Activated effector memory CD4-positive, alpha-beta T cell treated with Interleukin-2 at 50 U/mL for 16 hours (primary cell): ENCODE data around the gene MC1R.
"Not testable (repeated sequence)": the region's sequence is repeated elsewhere in the genome, so short reads cannot be mapped to it uniquely, and the experiment has no call there.

Source experiments
- DNase-seq: peaks from one replicate; pipeline ENCODE4 v3.0.0-alpha.2; 2020

MC1R gene

GRCh38 chr16:89964201-89964600 lies 45.5 kb downstream of the MC1R start:
- no peak for DNase-seq

DNA sequence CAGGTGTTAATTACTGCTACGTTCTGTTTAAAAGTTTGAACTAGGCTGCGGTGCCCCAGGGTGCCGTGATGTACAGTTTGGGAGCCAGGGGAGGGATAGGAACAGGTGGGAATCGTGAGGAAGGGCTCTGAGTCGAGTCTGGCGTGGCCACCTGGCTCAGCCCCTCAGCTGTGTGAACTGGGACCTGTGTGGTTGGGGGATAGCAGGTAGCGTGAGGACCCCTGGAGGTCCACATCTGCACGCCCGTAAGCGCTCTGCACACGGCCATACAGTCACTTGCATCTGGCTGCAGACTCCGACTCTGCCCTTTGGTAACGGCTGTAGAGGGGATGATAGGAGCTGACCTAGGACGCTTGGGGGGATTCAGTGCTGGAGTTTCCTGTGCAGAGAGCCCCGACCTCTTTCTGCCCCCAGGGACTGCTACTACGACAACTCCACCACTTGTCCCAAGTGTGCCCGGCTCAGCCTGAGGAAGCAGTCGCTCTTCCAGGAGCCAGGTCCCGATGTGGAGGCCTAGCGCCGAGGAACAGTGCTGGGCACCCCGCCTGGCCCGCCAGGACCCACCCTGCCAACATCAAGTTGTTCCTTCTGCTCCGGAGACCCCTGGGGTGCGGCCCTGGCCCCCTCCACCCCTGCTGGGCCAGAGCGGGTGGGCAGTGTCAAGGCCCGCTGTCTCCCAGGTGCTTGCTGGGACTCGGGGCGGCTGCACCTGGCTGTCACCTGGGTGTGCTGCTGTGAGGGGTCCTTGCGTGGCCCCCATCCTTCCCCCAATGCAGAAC lies 47.0 kb downstream of the MC1R start:
- no peak for DNase-seq

DNA sequence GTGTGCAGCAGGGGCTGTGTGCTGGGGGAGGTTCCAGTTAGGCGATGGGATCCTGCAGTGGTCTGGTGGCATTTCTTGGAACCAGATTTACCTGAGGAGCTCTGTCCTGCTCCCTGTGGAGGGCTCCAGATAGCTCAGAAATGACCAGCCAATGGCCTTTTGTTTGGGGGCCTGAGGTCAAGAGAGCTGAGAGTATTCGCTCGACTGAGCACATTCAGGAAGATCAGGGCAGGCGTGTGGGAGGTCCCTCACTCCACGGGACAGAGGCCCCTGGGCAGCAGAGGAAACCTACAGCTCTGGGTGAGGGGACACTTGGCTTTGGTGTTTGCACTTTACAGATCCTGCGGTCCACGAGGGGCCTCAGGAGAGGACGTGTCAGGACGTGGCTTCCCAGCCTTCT lies 48.1 kb downstream of the MC1R start:
- DNase-seq, result no peak

DNA sequence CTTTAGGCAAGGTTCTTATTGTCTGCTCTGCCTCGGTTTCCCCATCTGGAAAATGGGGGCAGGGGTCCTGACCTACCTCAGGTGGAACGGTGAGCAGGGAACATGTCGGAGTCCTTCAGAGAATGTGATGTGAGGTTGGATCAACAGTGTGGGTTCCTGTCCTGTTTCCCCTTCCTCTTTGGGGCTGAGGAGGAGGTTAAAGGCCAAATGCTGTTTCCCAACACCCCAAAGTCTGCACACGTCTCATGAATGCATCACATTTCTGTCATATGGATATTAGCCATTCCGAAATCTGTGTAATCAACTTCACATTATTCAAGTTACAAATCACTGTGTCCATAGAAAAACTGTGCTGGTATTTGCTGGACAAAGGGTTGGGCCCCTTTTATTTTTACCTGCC lies 48.8 kb downstream of the MC1R start:
- not testable (repeated sequence) for DNase-seq

DNA sequence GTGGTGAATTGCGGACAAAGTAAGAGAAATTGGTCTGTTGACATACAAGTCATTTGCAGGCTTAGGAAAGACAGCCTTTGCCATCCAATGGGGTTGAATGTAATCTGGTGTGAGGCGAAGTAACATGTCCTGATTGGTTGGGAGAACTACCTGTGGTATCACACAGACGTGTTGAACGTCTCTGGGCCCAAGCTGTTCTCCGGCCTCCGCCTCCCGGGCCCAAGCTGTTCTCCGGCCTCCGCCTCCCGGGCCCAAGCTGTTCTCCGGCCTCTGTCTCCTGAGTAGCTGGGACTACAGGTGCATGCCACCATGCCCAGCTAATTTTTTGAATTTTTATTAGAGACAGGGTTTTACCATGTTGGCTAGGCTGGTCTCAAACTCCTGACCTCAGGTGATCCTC lies 49.4 kb downstream of the MC1R start:
- not testable (repeated sequence) for DNase-seq

DNA sequence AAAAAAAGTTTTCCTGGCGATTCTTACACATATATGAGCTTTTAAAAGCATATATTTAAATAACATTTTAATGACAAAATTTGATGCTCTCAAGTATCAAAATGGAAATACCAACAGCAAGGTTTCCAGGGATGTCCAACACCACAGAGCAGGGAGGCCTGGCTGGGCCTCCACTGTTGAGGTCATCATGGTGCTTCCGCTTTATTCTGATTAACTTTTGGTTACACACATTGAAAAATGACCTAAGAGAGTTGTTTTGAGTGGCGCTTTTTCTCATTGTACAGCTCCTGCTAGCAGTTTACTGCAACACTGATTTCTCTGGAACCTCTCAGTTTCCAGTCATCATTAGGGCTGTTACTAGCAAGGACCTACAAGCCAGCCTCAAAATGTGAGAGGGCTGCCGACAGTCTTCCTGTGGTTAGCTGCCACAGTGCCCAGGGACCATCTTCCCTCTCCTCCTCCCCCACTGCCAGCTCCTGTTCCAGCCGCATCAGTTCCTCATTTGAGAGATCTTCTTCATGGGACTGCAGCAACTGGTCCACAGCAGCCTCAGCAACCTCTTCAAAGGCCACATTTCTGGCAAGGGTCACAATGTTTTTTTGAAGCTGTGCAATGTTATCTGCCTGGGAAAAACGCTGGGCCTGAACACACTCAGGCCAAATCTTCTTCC lies 51.2 kb downstream of the MC1R start:
- DNase-seq, result no peak
